ENCODE data around the gene L1CAM. TPM values are rescaled to one million over a fixed set of nuclear protein-coding genes. Genes with fewer than 3 reads are reported as not detected.
A peak's percentile ranks its signal among the peaks of the same experiment; 100 is the strongest.

Gene L1CAM
- total and polyA plus RNA-seq, 11 donors: 0.99 to 11.0 (median 2.4) TPM

GRCh38 chrX:153919281-153919680, 33.3 kb upstream of the L1CAM start:
- WGBS, 4 donors: 84 to 96% (median 93%) methylated on average over 13 of the region's 13 CpGs
- Histone ChIP-seq H3K9me3 (no peaks in the 10 kb centered on the region), H3K27me3 (peaks cover 0 to 50% (median 0%) of the 10 kb centered on the region in 9 donors), H3K36me3 (peaks cover 0 to 48% (median 0%) of the 10 kb centered on the region in 9 donors), H3K4me3 (no peak overlapping the region), H3K4me1 (peaks cover 0 to 35% (median 9%) of the 10 kb centered on the region in 12 donors), H3K27ac (no peak overlapping the region)
- intact Hi-C loops (cut with DNase I): no loop called here
- no peak for TF ChIP-seq POLR2A (IDR thresholded peaks at IDR 0.05)
- TF ChIP-seq, protein P1, sequence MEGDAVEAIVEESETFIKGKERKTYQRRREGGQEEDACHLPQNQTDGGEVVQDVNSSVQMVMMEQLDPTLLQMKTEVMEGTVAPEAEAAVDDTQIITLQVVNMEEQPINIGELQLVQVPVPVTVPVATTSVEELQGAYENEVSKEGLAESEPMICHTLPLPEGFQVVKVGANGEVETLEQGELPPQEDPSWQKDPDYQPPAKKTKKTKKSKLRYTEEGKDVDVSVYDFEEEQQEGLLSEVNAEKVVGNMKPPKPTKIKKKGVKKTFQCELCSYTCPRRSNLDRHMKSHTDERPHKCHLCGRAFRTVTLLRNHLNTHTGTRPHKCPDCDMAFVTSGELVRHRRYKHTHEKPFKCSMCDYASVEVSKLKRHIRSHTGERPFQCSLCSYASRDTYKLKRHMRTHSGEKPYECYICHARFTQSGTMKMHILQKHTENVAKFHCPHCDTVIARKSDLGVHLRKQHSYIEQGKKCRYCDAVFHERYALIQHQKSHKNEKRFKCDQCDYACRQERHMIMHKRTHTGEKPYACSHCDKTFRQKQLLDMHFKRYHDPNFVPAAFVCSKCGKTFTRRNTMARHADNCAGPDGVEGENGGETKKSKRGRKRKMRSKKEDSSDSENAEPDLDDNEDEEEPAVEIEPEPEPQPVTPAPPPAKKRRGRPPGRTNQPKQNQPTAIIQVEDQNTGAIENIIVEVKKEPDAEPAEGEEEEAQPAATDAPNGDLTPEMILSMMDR (IDR thresholded peaks at IDR 0.05): no peak
- ATAC-seq (no peak), DNase-seq (peak in 2 of 5 donors; percentile 9 to 11)

DNA sequence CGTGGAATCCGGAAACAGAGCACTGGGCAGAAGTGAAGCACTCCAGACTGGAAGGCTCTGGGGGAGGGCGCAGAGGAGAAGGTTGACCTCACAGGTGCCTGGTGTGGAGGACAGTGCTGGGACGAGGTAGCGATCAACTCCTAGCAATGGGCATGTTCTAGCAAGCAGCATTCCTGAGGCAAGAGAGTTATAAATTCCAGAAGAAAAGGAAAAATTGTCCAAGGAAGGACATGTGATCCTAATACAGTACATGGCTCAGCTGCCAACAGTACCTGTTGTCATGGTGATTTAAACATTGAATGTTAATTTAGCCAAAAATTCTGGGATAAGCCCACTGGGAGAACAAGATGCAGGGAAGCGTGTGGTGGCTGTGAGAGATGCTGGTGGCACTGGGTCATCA, 31.9 kb upstream of the L1CAM start:
- TF ChIP-seq, protein P1 (IDR thresholded peaks at IDR 0.05): no peak
- TF ChIP-seq POLR2A (IDR thresholded peaks at IDR 0.05): no peak
- H3K4me3 ChIP-seq: no peak overlapping the region
- H3K9me3 ChIP-seq: no peaks in the 10 kb centered on the region
- ATAC-seq (no peak), DNase-seq (no peak)
- H3K27ac ChIP-seq: no peak overlapping the region
- 83 to 92% (median 85%) methylated on average over 6 of the region's 6 CpGs for WGBS, 4 donors
- intact Hi-C loops (cut with DNase I): no loop called here
- peaks cover 0 to 56% (median 0%) of the 10 kb centered on the region in 9 donors for H3K27me3 ChIP-seq
- peaks cover 0 to 21% (median 4%) of the 10 kb centered on the region in 12 donors for H3K4me1 ChIP-seq
- H3K36me3 ChIP-seq: peaks cover 0 to 49% (median 0%) of the 10 kb centered on the region in 9 donors

DNA sequence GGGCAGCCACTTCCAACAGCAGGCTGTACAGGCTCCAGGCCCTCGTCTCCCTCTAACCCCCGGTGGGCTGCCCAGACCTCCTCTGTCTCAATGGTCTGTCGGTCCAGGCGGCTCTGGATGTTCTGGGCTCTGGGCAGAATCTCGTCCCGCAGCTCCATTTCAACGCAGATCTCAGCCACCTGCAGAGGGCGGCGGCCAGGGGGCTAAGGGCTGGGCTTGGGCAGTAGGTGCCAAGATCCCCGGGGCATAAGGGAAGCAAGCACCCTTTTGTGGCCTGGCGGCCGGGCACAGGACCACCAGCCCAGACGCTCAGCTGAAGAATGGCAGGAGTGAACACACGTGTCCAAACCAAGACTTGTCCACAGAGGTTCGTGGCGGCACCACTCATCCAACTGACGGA, 27.7 kb upstream of the L1CAM start:
- peaks cover 0 to 53% (median 0%) of the 10 kb centered on the region in 9 donors for H3K36me3 ChIP-seq
- intact Hi-C loops (cut with DNase I): no loop called here
- no peaks in the 10 kb centered on the region for H3K4me1 ChIP-seq
- H3K27ac ChIP-seq: no peak overlapping the region
- H3K9me3 ChIP-seq: no peaks in the 10 kb centered on the region
- no peak for DNase-seq
- H3K27me3 ChIP-seq: peaks cover 0 to 52% (median 0%) of the 10 kb centered on the region in 9 donors
- no peak overlapping the region for H3K4me3 ChIP-seq
- 88 to 95% (median 92%) methylated on average over 13 to 17 of the region's 17 CpGs for WGBS, 4 donors
- TF ChIP-seq POLR2A (IDR thresholded peaks at IDR 0.05): no peak
- TF ChIP-seq, protein P1 (IDR thresholded peaks at IDR 0.05): no peak
- ATAC-seq: no peak

DNA sequence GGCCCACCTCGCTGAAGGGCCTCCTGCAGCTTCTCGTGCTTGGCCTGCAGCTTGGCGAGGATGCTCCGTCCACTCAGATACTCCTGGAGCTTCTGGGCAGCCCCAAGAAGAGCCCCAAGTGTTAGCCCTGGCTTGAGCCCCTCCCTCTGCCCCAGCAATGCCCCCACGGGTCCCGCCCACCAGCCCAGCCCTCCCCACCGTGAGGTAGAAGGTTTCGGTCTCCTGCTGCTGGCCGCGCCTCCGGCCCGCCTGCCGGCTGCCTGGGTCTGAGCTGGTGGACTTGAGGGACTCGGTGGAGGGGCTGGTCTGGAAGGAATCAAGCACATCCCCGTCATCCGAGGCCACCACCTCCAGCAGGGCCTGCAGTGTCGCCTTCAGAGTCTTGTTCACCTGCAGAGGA, 27.2 kb upstream of the L1CAM start:
- H3K27ac ChIP-seq: no peak overlapping the region
- H3K9me3 ChIP-seq: no peaks in the 10 kb centered on the region
- intact Hi-C loops (cut with DNase I): no loop called here
- ATAC-seq (no peak), DNase-seq (no peak)
- WGBS, 4 donors: 73 to 78% (median 76%) methylated on average over 3 to 17 of the region's 17 CpGs
- H3K4me3 ChIP-seq: no peak overlapping the region
- no peaks in the 10 kb centered on the region for H3K4me1 ChIP-seq
- TF ChIP-seq POLR2A (IDR thresholded peaks at IDR 0.05): no peak
- TF ChIP-seq, protein P1 (IDR thresholded peaks at IDR 0.05): no peak
- H3K36me3 ChIP-seq: peaks cover 0 to 48% (median 0%) of the 10 kb centered on the region in 9 donors
- H3K27me3 ChIP-seq: peaks cover 0 to 47% (median 0%) of the 10 kb centered on the region in 9 donors
